OCI-LY3 (cell line): ENCODE results near the gene EPB41L4A.

Experiments used
- EZH2phosphoT487 ChIP-seq: fragments of 200-600 bp; shearing (Covaris generic); IDR thresholded peaks from 2 replicates; pipeline ENCODE4 v1.6.1; 2018; ENCODE audit warnings: antibody characterized with exemption, mixed run types, low read depth
- TF ChIP-seq, protein P1 (sequence below): fragments of 200-600, 300-600 bp; sonication (generic); IDR thresholded peaks from 2 replicates; pipeline ENCODE4 v1.5.1; 2014; ENCODE audit warnings: antibody characterized with exemption, low read length, low read depth

DNA sequence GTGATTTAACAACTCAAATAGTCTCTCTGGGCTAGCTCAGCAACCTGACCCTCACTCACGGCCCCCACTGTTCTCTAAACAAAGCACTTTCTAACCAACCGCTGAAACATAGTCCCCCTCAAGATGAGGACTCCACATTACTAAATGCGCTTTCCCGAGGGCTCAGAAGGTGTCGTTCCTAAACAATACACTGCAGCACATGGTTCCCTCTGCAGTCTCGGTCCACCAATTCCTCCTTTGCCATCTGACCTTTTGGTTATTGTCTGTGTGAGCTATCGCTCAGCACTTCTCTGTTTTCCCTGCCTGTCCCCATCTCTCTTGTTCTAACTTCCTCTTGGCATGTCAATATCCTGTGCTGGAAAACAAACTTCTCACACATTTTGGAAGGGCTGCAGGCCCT lies 7.2 kb downstream of the EPB41L4A start:
- TF ChIP-seq, protein P1, sequence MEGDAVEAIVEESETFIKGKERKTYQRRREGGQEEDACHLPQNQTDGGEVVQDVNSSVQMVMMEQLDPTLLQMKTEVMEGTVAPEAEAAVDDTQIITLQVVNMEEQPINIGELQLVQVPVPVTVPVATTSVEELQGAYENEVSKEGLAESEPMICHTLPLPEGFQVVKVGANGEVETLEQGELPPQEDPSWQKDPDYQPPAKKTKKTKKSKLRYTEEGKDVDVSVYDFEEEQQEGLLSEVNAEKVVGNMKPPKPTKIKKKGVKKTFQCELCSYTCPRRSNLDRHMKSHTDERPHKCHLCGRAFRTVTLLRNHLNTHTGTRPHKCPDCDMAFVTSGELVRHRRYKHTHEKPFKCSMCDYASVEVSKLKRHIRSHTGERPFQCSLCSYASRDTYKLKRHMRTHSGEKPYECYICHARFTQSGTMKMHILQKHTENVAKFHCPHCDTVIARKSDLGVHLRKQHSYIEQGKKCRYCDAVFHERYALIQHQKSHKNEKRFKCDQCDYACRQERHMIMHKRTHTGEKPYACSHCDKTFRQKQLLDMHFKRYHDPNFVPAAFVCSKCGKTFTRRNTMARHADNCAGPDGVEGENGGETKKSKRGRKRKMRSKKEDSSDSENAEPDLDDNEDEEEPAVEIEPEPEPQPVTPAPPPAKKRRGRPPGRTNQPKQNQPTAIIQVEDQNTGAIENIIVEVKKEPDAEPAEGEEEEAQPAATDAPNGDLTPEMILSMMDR: no peak
- TF ChIP-seq EZH2phosphoT487: no peak
